ENCODE data around the gene PLOD2. TPM values are rescaled to one million over a fixed set of nuclear protein-coding genes. Genes with fewer than 3 reads are reported as not detected.

PLOD2 gene
- total and polyA plus RNA-seq, 9 donors: 29.6 to 65.4 (median 40.6) TPM

GRCh38 chr3:146134348-146135117 is 26.5 kb downstream of the PLOD2 start:
- DNase-seq: no peak
- no peak for TF ChIP-seq CTCF (IDR thresholded peaks at IDR 0.05)
- TF ChIP-seq EP300 (IDR thresholded peaks at IDR 0.05): no peak
- TF ChIP-seq POLR2A (IDR thresholded peaks at IDR 0.05): no peak
- Histone ChIP-seq H3K36me3 (no peaks in the 10 kb centered on the region), H3K4me3 (no peak overlapping the region), H3K27ac (no peak overlapping the region), H3K9me3 (no peaks in the 10 kb centered on the region), H3K4me1 (ENCODE audit: insufficient read depth) (peaks cover 7% of the 10 kb centered on the region), H3K27me3 (no peaks in the 10 kb centered on the region)
- WGBS, 3 donors: 44 to 63% (median 54%) methylated on average over 5 of the region's 5 CpGs
- intact Hi-C loops (cut with DNase I): no loop called here

DNA sequence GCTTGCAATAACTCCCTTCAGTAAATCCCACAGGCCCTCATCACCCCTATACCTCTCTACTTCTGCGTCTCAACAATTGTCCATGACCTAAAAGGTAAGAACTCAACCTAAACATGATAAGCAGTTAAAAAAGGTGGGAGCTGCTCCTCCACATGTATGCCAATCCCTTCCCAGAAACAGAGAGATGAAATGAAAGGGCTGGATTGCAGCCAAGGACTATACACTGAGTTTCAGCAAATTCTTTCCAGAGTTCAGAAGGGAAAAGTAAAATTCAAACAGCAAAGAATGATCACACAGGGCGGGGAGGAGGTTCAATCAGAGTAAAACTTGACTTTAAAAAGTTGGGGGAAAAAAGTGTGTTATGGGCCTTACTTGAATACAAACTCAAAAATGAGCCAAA is 27.5 kb downstream of the PLOD2 start:
- WGBS, 3 donors: 38 to 80% (median 78%) methylated on average over 2 of the region's 2 CpGs
- Histone ChIP-seq H3K4me1 (ENCODE audit: insufficient read depth) (peaks cover 8% of the 10 kb centered on the region), H3K9me3 (no peaks in the 10 kb centered on the region), H3K4me3 (no peak overlapping the region), H3K36me3 (no peaks in the 10 kb centered on the region), H3K27ac (no peak overlapping the region), H3K27me3 (no peaks in the 10 kb centered on the region)
- no peak for TF ChIP-seq EP300 (IDR thresholded peaks at IDR 0.05)
- no peak for TF ChIP-seq CTCF (IDR thresholded peaks at IDR 0.05)
- no peak for TF ChIP-seq POLR2A (IDR thresholded peaks at IDR 0.05)
- intact Hi-C loops (cut with DNase I): no loop called here
- no peak for DNase-seq

GRCh38 chr3:146131616-146132410 is 29.2 kb downstream of the PLOD2 start:
- Histone ChIP-seq H3K27ac (no peak overlapping the region), H3K4me1 (ENCODE audit: insufficient read depth) (peaks cover 7% of the 10 kb centered on the region), H3K36me3 (no peaks in the 10 kb centered on the region), H3K27me3 (no peaks in the 10 kb centered on the region), H3K9me3 (no peaks in the 10 kb centered on the region), H3K4me3 (no peak overlapping the region)
- intact Hi-C loops (cut with DNase I): no loop called here
- 64 to 85% (median 69%) methylated on average over 5 of the region's 5 CpGs for WGBS, 3 donors
- no peak for DNase-seq
- no peak for TF ChIP-seq EP300 (IDR thresholded peaks at IDR 0.05)
- no peak for TF ChIP-seq POLR2A (IDR thresholded peaks at IDR 0.05)
- TF ChIP-seq CTCF (IDR thresholded peaks at IDR 0.05): no peak

- Histone ChIP-seq H3K4me1 (ENCODE audit: insufficient read depth) (peaks cover 7% of the 10 kb centered on the region), H3K27ac (no peak overlapping the region), H3K9me3 (no peaks in the 10 kb centered on the region), H3K27me3 (no peaks in the 10 kb centered on the region), H3K36me3 (no peaks in the 10 kb centered on the region), H3K4me3 (no peak overlapping the region)
- TF ChIP-seq POLR2A (IDR thresholded peaks at IDR 0.05) (no peak), CTCF (IDR thresholded peaks at IDR 0.05) (no peak), EP300 (IDR thresholded peaks at IDR 0.05) (no peak)
- DNase-seq: no peak
- intact Hi-C loops (cut with DNase I): no loop called here
- WGBS, 3 donors: 58 to 78% (median 60%) methylated on average over 2 of the region's 2 CpGs
Measured at GRCh38 chr3:146130881-146131371, 30.1 kb downstream of the PLOD2 start.
